ENCODE measurements around the gene TLE1.

TLE1 gene

GRCh38 chr9:81589819-81590218 lies 99.5 kb downstream of the TLE1 start:
- TF ChIP-seq ZFX (IDR thresholded peaks at IDR 0.05): no peak
- TF ChIP-seq, protein P1, sequence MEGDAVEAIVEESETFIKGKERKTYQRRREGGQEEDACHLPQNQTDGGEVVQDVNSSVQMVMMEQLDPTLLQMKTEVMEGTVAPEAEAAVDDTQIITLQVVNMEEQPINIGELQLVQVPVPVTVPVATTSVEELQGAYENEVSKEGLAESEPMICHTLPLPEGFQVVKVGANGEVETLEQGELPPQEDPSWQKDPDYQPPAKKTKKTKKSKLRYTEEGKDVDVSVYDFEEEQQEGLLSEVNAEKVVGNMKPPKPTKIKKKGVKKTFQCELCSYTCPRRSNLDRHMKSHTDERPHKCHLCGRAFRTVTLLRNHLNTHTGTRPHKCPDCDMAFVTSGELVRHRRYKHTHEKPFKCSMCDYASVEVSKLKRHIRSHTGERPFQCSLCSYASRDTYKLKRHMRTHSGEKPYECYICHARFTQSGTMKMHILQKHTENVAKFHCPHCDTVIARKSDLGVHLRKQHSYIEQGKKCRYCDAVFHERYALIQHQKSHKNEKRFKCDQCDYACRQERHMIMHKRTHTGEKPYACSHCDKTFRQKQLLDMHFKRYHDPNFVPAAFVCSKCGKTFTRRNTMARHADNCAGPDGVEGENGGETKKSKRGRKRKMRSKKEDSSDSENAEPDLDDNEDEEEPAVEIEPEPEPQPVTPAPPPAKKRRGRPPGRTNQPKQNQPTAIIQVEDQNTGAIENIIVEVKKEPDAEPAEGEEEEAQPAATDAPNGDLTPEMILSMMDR (conservative IDR thresholded peaks at IDR 0.05): no peak
- H3K27ac ChIP-seq: peak overlapping the region; percentile 79

- H3K27ac ChIP-seq: peak overlapping the region; percentile 79
- TF ChIP-seq, protein P1 (conservative IDR thresholded peaks at IDR 0.05): no peak
- TF ChIP-seq ZFX (IDR thresholded peaks at IDR 0.05): no peak
Measured at GRCh38 chr9:81589392-81589791, 100.0 kb downstream of the TLE1 start.

GRCh38 chr9:81588148-81588871 lies 101.0 kb downstream of the TLE1 start:
- H3K27ac ChIP-seq: peak overlapping the region; percentile 79
- TF ChIP-seq, protein P1 (conservative IDR thresholded peaks at IDR 0.05): no peak

DNA sequence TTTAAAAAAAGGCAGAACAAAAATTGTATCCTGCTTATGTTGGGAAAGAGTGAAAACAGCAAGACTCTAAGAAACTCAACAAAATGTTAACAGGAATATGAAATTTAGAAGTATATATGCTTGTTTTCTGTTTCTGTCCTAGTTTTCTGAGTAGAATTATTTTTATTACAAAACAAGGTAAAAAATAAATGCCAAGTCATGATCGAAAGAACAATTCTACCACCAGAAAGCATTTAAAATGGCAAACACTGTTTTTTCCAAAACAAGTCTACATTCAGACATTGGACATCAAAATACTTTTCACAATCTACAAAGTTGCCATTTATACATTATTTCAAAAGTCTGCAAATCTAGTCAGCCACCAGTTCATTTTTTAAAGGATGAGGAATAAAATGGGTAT lies 102.6 kb downstream of the TLE1 start:
- H3K27ac ChIP-seq: no peak overlapping the region
- no peak for TF ChIP-seq ZFX (IDR thresholded peaks at IDR 0.05)
- TF ChIP-seq, protein P1 (conservative IDR thresholded peaks at IDR 0.05): no peak

GRCh38 chr9:81585191-81585763 lies 104.1 kb downstream of the TLE1 start:
- TF ChIP-seq, protein P1 (conservative IDR thresholded peaks at IDR 0.05): no peak
- no peak for TF ChIP-seq ZFX (IDR thresholded peaks at IDR 0.05)
- no peak overlapping the region for H3K27ac ChIP-seq

- no peak overlapping the region for H3K27ac ChIP-seq
- no peak for TF ChIP-seq ZFX (IDR thresholded peaks at IDR 0.05)
- TF ChIP-seq, protein P1 (conservative IDR thresholded peaks at IDR 0.05): no peak
Measured at GRCh38 chr9:81584099-81584498, 105.2 kb downstream of the TLE1 start.

GRCh38 chr9:81581986-81582385 lies 107.4 kb downstream of the TLE1 start:
- TF ChIP-seq, protein P1 (conservative IDR thresholded peaks at IDR 0.05): no peak
- TF ChIP-seq ZFX (IDR thresholded peaks at IDR 0.05): no peak
- no peak overlapping the region for H3K27ac ChIP-seq
